Measurements from ENCODE around the gene NFE2L3.

DNA sequence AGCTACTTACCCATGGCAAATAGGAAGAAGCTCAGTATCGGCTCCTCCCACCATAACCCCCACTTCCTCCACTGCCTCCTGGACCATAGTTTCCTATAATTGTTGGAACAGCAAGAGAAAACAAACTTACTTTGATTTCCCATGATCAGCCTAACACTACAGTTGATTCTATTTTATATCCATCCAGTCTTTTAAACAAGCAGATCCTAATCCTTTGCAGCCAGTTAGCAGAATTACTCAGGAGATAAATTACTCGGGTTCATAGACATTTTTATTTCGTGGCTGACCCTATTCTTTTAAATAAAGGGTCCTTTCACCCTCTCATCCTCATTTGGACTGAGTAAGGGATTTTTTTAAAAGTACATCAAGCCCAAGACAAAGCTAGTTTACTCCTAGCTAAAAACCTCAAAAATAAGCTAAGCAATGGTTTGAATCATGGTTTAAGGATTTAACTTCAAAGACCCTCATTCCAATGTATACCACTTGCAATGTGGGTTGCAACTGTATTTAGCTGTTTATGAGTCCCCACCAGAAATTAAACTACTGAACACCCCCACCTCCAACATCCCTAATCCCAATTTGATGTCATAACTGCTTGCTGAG is 40.6 kb downstream of the NFE2L3 start:
- no peak for TF ChIP-seq EZH2 (IDR thresholded peaks at IDR 0.05; ENCODE audit: borderline replicate concordance, low read length)
- TF ChIP-seq, protein P1, sequence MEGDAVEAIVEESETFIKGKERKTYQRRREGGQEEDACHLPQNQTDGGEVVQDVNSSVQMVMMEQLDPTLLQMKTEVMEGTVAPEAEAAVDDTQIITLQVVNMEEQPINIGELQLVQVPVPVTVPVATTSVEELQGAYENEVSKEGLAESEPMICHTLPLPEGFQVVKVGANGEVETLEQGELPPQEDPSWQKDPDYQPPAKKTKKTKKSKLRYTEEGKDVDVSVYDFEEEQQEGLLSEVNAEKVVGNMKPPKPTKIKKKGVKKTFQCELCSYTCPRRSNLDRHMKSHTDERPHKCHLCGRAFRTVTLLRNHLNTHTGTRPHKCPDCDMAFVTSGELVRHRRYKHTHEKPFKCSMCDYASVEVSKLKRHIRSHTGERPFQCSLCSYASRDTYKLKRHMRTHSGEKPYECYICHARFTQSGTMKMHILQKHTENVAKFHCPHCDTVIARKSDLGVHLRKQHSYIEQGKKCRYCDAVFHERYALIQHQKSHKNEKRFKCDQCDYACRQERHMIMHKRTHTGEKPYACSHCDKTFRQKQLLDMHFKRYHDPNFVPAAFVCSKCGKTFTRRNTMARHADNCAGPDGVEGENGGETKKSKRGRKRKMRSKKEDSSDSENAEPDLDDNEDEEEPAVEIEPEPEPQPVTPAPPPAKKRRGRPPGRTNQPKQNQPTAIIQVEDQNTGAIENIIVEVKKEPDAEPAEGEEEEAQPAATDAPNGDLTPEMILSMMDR (conservative IDR thresholded peaks at IDR 0.05 in 1 of 2, IDR thresholded peaks at IDR 0.05 in 1 of 2; ENCODE audit: extremely low read depth in 1 of 2, insufficient read depth in 1 of 2, low read depth in 1 of 2, low read length in 2 of 2), result no peak

Data from mammary epithelial cell (primary cell).